GM21381 (cell line): ENCODE results near the gene BCORL1.

Experiments
- ATAC-seq: cut with Tn5 transposase; IDR thresholded peaks from one replicate; pipeline ENCODE4 v1.9.1; 2021; ENCODE audit warnings: mild to moderate bottlenecking, moderate library complexity; ENCODE audit not compliant: unreplicated experiment

BCORL1 gene, protein sequence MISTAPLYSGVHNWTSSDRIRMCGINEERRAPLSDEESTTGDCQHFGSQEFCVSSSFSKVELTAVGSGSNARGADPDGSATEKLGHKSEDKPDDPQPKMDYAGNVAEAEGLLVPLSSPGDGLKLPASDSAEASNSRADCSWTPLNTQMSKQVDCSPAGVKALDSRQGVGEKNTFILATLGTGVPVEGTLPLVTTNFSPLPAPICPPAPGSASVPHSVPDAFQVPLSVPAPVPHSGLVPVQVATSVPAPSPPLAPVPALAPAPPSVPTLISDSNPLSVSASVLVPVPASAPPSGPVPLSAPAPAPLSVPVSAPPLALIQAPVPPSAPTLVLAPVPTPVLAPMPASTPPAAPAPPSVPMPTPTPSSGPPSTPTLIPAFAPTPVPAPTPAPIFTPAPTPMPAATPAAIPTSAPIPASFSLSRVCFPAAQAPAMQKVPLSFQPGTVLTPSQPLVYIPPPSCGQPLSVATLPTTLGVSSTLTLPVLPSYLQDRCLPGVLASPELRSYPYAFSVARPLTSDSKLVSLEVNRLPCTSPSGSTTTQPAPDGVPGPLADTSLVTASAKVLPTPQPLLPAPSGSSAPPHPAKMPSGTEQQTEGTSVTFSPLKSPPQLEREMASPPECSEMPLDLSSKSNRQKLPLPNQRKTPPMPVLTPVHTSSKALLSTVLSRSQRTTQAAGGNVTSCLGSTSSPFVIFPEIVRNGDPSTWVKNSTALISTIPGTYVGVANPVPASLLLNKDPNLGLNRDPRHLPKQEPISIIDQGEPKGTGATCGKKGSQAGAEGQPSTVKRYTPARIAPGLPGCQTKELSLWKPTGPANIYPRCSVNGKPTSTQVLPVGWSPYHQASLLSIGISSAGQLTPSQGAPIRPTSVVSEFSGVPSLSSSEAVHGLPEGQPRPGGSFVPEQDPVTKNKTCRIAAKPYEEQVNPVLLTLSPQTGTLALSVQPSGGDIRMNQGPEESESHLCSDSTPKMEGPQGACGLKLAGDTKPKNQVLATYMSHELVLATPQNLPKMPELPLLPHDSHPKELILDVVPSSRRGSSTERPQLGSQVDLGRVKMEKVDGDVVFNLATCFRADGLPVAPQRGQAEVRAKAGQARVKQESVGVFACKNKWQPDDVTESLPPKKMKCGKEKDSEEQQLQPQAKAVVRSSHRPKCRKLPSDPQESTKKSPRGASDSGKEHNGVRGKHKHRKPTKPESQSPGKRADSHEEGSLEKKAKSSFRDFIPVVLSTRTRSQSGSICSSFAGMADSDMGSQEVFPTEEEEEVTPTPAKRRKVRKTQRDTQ (N-terminal part only)

DNA sequence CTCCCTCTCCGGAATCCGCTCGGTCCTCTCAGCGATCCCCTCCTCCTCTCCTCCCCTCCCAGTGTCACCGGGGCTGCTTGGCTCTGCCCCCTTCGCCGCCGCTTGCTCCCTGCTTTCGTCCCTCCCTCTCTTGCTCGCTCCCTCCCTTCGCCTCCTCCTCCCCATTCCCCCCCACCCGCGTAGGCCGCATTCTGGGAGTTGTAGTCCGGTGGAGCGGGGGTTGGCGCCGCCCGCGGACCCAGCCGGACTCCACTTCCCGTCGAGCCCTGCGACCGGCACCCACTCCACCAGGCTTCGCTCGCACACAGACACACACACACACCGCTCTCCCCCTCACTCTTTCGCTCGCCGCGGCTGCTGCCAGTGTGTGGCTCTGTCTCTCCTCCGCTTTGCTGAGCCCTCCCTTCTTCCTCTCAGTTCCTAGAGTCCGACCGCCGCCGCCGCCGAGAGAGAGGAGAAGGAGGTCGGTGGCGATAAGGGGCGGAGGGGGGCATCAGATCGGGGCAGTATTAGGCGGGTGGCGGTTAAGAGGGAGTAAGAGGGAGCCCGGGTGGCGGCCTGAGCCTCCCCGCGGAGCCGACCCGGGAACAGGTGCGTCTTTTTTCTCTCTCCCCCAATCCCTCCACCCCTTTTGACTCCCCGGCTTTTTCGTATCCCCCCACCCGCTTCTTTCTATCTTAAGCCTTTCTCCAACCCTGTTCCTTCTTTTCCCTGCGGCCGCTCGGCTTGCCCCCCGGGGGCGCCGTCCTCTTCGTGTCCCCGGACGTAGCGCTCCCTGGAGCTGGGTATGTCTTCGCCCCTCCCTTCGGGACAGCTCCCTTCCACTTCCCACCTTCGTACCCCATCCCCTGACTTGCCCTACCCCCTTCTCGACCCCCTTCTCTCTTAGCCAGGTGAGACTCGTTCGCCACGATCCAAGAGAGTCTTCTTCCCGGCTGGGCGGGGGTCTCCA lies at the start of gene BCORL1:
Gene BCORL1, plus strand, starts transcription at position 336 of the 952 bp plus-strand sequence. CDS start 22,597 bp downstream, outside the sequence.
- peak; percentile 88 for ATAC-seq

DNA sequence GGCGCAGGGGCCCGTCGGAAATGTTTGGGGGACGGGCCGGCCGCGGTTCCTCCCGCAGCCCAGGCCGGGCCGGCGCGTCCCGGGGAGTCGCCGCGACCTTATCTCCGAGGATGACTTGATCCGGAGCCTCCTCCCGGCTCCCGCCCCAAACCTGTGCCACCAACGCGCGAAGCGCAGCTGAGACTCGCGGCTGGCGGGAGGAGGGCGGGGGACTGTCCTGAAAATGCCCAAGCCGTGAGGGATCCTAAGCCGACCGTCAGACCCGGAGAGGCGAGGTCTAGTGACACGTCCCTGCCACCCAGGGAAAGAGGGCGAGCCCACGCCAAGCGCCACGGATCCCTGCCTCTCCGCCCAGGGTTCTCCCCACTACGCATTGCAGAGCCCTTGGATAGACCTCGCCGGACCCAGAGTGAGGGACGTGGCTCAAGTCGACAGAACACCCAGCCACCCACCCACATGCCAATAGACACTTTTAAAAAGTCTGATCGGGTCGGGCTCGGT lies 49.6 kb upstream of the BCORL1 start:
- peak; percentile 2 for ATAC-seq

DNA sequence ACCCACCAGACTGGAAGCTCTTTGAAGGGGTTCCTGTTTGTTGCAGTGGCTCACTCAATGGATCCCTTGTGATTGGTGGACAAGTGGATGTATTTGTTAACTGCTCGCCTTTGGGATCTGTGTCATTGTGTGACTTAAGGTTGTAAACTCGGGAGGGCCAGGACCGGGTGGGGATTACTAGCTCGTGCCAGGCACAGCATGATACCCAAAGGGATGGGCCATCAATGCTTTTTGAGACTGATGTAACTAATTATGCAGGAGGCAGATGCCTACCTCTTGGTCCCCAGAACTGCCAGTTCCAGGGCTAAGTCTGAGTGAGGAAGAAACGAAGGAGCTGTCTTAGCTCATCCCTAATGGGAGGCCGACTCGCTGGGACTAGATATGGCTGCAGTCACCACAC lies 48.7 kb upstream of the BCORL1 start:
- no peak for ATAC-seq

DNA sequence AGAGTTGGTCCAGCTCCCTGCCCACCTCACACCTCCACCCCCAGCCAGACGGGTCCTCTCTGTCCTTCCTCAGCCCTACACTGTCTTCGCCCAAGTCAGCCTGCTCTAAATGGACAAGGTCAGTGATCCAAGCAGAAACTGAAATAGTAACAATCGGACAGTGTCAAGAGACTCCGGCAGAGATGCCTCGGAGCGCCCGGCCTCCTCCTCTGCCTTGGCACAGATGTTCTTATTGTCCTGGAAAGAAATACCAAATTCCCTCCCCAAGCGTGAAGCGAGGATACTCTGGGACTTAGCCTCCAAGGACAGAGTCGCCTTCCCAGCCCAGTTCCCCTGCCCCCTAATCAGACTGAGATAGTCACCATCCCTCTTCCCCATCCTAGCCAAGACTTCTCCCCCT lies 48.0 kb upstream of the BCORL1 start:
- ATAC-seq, result no peak

DNA sequence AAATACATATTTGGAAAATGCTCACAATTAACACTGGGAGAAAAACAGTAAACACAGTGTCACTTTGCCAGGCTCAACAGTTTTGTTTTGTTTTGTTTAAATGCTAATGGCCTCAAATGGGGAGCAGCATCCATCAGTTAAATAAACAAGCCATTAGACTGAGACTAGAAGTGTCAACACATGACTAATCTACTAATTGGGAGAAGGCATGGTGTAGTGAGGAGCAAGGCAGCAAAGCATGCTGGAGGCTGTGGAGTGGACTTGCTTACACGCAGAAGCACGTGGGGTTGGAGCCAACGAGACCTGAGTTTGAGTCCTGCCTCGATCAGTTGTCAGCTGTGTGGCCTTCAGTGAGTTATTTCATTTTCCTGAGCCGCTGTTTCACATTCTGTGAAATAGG lies 47.5 kb upstream of the BCORL1 start:
- ATAC-seq, result no peak

DNA sequence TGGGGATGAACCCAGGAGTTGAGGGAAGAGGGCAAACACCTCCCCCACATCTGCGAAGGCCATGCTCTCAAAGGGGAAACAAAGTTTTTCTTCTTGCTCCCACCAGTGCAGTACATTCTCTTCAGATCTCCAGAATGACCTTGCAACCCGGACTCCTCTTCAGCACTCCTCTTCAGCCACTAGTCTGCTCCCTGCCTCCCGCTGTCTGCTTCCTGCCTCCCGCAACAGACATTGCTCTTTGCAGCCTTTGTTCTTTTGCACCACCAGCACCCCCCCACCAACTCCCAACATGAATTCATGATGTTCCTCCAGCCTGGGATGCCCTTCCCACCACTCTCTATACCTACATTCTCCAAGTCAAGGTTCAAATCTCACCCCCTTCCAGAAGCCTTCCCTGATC lies 44.4 kb upstream of the BCORL1 start:
- ATAC-seq, result no peak

DNA sequence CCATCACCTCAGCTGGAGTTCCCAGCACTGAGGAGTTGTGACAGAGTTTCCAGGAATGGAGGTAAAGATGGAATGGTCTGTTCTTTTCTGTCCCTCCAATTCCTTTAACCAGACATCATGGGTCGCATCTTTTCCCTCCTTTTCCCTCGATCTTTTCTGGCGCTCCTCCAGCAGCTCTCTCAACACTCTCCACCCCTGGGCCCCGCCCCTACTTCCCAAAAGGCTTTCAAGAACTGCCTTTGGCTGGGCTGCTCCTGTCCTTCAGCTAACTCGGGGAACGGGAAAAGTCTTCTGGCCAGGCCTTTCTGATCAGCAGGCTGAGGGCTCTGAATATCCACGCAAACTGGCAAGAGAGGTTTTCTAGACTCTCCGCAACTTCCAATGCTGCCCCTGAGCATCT lies 42.4 kb upstream of the BCORL1 start:
- ATAC-seq, result no peak

DNA sequence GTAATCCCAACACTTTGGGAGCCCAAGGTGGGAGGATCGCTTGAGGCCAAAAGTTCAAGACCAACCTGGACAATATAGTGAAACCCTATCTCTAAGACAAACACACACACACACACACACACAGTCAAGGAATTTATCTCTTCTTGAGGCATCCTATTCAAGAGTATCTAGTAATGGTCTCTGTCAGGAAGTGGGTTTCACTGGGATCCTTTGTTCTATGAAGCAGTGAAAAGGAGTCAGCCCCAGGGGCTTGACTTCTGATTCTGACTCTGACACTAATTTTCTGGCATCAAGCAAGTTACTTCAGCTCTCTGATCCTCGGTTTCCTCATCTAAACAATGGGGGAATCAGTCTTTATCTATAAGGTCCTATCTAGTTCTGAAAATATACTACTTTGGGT lies 41.7 kb upstream of the BCORL1 start:
- no peak for ATAC-seq

DNA sequence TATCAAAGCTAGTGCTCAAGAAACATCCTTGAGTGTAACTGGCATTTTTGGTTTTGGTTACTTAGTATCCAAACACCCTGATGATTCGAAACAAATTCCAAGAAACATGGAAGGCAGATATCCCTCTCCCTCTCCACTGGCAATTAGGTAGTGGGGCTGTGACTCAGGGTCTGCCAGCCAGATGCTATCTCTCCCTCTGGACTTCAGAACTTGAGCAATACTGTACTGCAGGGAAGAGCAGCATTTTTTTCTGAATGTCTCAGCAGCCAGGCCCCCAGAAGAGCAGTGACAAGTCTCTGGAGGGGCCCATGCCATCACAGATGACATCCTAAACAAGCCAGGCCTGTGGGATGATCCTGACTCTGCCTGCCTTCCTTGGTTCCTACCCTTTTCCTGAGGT lies 37.3 kb upstream of the BCORL1 start:
- ATAC-seq, result no peak

DNA sequence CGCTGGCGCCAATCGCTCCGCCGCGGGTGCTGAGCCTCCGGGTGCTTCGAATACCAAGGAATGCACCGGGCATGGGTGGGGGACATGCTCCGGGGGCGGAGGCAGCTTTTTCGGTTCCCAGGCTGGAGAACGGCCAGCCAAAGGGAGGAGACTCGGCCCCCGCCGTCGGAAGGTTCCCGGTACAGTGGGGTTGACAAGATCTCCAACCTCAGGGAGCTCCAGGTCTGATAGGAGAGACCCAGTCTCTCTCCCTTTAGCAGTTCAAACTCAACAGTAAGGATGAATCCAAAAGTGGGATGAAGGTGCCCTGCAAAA lies 29.1 kb upstream of the BCORL1 start:
- no peak for ATAC-seq

DNA sequence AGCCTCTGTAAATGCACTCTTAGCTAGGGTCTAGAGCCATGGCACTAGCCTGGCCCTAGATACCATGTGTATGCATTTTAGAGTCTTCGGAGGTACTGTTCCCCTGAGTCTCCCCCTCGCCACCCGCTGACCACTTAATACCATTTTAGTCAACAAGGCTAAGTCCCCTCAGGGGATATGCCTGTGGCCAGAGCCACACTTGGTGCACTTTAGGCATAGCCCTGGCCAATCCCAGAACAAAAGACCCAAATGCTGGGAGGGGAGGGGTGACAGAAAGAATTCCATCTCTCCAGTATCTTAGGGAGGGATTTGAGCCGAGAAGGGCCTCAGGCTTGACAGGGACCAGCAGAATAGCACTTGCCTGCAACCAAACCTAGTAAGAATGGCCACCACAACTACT lies 28.6 kb upstream of the BCORL1 start:
- no peak for ATAC-seq

DNA sequence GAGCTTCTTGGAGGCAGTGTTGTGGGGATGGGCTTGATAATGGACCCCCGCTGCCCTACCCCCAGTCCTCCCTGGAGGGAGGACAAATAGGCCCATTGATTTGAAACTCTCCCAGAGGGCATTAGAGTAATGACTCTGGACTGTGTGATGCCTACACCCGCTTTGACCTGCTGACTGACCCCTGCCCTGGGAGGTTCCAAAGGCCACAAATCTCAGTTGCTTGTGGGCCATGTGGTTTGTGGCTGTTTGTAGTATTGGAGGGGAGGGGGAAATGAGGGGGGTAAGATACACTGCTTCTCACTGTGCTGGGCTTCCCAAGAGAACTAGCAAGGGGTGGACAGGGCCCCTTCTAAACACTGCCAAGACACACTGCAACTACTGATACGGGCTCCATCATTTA lies 27.6 kb upstream of the BCORL1 start:
- no peak for ATAC-seq

DNA sequence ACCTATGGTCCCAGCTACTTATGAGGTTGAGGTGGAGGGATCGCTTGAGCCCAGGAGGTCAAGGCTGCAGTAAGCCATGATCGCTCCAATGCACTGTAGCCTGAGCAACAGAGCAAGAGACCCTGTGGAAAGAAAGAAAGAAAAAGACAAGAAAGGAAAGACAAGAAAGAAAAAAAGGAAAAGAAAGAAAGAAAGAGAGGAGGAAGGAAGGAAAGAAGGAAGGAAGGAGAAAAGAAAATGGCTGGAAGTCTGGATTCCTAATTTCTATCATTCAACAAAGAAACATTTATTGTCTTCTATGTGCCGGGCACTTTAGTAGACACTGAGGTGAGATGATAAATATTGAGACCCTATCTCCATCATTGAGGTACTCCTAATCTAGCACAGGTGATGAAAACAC lies 26.8 kb upstream of the BCORL1 start:
- ATAC-seq, result no peak

DNA sequence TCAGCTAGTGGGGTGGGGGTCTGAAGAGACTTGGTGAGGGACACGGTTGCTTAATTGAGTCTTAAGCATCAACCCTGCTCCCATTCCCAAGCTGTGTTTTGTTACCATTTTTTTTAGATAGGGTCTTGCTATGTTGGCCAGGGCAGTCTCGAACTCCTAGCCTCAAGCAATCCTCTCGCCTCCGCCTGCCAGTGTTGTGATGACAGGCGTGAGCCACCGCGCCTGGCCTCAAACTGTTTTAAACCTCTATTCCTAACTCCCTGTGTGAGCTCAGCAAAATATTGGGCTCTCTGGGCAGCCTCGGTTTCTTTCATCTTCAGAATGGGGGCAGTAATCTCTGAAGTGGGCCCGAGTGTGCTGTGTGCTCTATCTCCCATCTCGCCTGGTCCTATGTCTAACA lies 26.3 kb upstream of the BCORL1 start:
- ATAC-seq, result no peak

DNA sequence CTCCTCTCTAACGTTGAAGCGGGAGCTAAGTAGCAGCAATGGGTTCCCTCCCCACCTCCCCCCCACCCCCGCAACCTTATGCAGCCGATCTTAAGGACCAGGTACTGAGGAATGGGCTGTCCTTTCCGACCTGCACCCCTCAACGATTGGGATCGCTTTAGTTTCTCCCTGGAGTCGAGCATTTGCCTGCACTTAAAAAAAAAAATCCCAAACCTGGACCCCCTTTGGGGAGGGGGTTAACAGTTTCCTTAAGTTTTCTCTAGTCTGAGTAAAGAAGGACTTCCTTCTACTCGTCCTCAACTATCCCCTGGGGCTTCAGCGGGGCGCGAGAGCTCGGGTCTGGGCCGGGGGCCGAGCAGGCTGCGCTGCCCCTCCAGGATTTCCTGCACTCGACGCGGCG lies 25.7 kb upstream of the BCORL1 start:
- no peak for ATAC-seq

DNA sequence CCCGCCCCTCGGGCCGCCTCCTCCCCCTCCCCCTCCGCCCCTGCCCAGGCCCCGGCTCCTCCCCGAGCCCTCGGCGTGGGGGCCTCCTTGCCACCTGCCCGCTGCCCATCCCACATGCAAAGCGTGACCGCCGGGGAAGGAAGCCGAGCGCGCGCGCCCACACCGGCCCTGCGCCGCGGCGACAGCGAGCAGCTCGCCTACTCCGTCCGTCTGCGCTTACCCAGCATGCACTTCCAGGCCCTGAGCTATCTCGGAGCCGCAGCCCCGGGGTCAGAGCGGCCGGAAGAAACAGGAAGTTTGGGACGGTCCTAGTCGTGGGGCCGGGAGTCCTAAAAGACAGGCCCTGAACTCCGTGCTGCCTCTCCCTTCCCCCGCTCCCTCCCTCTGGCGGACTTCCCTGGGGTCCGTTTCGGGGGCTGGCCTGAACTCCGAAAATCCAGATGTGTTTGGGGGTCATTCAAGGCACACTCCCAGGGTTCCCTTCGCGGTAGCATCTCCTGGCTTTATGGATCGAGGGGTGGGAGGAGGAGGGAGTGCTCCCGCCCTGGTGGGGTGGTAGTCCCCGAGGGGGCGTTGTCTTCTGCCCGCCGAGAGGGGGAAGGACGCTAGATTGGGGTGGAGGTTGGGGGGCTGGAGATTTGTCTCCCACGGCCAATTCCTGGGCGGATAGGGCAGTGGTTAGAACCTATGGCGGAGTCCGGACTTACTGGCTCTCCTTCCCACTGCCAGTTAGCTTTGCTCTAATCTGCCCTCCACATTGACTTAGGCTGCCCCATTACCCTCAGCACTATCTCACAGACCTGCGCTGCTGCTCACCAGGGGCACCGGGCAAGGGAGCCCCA lies 25.0 kb upstream of the BCORL1 start:
- ATAC-seq, result peak; percentile 72

DNA sequence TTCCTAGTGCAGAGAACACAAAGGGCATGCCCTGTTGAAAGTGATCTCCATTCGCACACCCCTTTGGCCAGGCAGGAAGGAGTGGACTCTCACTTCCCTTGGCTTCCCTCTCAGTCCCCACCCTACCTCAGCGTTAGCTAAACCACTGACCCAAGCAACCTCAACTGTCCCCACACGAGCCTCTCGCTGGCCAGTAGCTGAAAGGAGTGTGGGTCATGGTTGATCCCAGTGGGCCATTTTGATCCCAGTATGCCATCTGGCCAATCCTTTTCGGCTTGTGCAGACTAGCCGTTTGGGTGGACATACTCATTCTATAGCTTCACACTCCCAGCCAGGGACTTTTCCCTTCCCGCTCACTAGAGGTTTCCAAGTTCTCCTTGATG lies 24.4 kb upstream of the BCORL1 start:
- no peak for ATAC-seq

DNA sequence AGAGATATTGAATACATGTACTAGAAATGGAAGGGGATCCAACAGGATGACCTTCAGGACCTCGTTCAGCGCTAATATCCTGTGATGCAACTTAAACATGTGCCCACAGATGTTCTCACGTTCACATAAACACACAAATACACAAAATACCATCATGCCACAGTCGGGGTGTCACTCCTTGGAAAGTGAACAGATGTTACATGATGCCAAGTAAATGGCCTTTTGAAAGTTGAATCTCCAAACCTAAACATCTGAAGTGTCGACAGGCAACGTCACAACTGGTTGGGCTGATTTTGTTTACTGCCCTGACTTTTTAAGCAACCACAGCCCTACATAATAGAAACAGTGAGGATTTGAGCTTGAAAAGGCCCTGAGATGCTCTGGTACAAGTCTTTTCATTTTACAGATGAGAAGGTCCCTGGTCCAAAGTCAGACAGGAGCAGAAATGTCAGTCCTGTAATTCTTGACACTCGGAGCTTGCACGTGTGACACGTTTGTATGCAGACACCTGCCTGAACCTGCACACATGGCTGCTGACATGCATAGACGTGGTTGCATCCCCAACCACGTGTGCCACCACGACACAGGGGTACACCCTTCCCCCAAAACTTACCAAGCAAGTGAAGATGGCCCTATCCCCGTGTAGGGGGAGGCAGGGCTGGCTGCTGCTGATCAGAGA lies 23.5 kb upstream of the BCORL1 start:
- no peak for ATAC-seq

DNA sequence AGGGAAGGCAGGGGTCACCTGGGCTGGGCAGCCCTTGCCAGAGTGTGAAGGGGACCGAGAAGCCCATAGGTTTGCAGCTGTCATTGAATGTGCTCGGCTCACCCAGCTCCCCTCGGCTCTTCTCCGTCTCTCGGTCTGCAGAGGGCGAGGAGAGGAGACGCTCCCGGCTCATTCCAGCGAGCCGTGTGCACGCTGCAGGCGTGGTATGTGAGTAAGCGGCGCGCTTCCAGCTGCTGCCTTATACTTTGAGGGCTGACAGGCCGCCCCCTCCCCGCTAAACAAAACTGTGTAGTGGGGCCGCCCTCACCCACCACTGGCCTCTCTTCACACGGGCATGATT lies 23.0 kb upstream of the BCORL1 start:
- no peak for ATAC-seq
